ENCODE measurements around the gene WIPF2.

DNA sequence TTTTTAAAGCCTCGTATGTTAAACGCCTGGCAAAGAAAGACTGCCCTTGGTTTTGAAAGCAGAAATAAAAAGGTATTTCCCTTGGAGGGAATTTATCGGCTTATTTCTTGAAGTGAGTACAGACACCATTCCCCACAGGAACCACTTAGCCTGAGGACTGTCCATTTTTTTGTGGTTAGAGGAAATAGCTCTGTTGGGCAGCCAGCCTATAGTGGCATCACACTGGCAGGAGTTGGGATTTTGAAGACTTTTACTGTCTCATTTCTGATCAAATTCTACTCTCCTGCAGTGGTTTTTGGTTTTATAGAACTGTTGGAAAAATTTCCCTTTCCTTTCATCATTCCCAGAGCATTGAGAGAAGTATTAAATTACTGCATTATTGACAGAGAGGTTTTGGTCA is 34.5 kb downstream of the WIPF2 start:
- TF ChIP-seq, protein P1, sequence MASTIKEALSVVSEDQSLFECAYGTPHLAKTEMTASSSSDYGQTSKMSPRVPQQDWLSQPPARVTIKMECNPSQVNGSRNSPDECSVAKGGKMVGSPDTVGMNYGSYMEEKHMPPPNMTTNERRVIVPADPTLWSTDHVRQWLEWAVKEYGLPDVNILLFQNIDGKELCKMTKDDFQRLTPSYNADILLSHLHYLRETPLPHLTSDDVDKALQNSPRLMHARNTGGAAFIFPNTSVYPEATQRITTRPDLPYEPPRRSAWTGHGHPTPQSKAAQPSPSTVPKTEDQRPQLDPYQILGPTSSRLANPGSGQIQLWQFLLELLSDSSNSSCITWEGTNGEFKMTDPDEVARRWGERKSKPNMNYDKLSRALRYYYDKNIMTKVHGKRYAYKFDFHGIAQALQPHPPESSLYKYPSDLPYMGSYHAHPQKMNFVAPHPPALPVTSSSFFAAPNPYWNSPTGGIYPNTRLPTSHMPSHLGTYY (CRISPR knock-in tag; IDR thresholded peaks at IDR 0.05): no peak
- TF ChIP-seq, protein P2, sequence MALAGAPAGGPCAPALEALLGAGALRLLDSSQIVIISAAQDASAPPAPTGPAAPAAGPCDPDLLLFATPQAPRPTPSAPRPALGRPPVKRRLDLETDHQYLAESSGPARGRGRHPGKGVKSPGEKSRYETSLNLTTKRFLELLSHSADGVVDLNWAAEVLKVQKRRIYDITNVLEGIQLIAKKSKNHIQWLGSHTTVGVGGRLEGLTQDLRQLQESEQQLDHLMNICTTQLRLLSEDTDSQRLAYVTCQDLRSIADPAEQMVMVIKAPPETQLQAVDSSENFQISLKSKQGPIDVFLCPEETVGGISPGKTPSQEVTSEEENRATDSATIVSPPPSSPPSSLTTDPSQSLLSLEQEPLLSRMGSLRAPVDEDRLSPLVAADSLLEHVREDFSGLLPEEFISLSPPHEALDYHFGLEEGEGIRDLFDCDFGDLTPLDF (CRISPR knock-in tag; IDR thresholded peaks at IDR 0.05): no peak
- TF ChIP-seq, protein P3, sequence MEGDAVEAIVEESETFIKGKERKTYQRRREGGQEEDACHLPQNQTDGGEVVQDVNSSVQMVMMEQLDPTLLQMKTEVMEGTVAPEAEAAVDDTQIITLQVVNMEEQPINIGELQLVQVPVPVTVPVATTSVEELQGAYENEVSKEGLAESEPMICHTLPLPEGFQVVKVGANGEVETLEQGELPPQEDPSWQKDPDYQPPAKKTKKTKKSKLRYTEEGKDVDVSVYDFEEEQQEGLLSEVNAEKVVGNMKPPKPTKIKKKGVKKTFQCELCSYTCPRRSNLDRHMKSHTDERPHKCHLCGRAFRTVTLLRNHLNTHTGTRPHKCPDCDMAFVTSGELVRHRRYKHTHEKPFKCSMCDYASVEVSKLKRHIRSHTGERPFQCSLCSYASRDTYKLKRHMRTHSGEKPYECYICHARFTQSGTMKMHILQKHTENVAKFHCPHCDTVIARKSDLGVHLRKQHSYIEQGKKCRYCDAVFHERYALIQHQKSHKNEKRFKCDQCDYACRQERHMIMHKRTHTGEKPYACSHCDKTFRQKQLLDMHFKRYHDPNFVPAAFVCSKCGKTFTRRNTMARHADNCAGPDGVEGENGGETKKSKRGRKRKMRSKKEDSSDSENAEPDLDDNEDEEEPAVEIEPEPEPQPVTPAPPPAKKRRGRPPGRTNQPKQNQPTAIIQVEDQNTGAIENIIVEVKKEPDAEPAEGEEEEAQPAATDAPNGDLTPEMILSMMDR (IDR thresholded peaks at IDR 0.05): no peak
- TF ChIP-seq, protein P4, sequence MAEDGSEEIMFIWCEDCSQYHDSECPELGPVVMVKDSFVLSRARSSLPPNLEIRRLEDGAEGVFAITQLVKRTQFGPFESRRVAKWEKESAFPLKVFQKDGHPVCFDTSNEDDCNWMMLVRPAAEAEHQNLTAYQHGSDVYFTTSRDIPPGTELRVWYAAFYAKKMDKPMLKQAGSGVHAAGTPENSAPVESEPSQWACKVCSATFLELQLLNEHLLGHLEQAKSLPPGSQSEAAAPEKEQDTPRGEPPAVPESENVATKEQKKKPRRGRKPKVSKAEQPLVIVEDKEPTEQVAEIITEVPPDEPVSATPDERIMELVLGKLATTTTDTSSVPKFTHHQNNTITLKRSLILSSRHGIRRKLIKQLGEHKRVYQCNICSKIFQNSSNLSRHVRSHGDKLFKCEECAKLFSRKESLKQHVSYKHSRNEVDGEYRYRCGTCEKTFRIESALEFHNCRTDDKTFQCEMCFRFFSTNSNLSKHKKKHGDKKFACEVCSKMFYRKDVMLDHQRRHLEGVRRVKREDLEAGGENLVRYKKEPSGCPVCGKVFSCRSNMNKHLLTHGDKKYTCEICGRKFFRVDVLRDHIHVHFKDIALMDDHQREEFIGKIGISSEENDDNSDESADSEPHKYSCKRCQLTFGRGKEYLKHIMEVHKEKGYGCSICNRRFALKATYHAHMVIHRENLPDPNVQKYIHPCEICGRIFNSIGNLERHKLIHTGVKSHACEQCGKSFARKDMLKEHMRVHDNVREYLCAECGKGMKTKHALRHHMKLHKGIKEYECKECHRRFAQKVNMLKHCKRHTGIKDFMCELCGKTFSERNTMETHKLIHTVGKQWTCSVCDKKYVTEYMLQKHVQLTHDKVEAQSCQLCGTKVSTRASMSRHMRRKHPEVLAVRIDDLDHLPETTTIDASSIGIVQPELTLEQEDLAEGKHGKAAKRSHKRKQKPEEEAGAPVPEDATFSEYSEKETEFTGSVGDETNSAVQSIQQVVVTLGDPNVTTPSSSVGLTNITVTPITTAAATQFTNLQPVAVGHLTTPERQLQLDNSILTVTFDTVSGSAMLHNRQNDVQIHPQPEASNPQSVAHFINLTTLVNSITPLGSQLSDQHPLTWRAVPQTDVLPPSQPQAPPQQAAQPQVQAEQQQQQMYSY (CRISPR knock-in tag; IDR thresholded peaks at IDR 0.05): no peak
- TF ChIP-seq GRHL2 (CRISPR knock-in tag; IDR thresholded peaks at IDR 0.05; ENCODE audit: insufficient replicate concordance, severe bottlenecking) (no peak), ETV6 (CRISPR knock-in tag; IDR thresholded peaks at IDR 0.05) (no peak), TEAD4 (CRISPR knock-in tag; IDR thresholded peaks at IDR 0.05) (no peak), FOXJ3 (CRISPR knock-in tag; IDR thresholded peaks at IDR 0.05; ENCODE audit: borderline replicate concordance) (no peak)
- TF ChIP-seq, protein P5, sequence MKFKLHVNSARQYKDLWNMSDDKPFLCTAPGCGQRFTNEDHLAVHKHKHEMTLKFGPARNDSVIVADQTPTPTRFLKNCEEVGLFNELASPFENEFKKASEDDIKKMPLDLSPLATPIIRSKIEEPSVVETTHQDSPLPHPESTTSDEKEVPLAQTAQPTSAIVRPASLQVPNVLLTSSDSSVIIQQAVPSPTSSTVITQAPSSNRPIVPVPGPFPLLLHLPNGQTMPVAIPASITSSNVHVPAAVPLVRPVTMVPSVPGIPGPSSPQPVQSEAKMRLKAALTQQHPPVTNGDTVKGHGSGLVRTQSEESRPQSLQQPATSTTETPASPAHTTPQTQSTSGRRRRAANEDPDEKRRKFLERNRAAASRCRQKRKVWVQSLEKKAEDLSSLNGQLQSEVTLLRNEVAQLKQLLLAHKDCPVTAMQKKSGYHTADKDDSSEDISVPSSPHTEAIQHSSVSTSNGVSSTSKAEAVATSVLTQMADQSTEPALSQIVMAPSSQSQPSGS (CRISPR knock-in tag; IDR thresholded peaks at IDR 0.05; ENCODE audit: borderline replicate concordance, low read depth): no peak
- TF ChIP-seq, protein P6, sequence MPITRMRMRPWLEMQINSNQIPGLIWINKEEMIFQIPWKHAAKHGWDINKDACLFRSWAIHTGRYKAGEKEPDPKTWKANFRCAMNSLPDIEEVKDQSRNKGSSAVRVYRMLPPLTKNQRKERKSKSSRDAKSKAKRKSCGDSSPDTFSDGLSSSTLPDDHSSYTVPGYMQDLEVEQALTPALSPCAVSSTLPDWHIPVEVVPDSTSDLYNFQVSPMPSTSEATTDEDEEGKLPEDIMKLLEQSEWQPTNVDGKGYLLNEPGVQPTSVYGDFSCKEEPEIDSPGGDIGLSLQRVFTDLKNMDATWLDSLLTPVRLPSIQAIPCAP (CRISPR knock-in tag; IDR thresholded peaks at IDR 0.05): no peak
- TF ChIP-seq, protein P7, sequence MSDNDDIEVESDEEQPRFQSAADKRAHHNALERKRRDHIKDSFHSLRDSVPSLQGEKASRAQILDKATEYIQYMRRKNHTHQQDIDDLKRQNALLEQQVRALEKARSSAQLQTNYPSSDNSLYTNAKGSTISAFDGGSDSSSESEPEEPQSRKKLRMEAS (CRISPR knock-in tag; IDR thresholded peaks at IDR 0.05): no peak
- TF ChIP-seq, protein P8, sequence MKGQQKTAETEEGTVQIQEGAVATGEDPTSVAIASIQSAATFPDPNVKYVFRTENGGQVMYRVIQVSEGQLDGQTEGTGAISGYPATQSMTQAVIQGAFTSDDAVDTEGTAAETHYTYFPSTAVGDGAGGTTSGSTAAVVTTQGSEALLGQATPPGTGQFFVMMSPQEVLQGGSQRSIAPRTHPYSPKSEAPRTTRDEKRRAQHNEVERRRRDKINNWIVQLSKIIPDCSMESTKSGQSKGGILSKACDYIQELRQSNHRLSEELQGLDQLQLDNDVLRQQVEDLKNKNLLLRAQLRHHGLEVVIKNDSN (CRISPR knock-in tag; IDR thresholded peaks at IDR 0.05): no peak

All from WTC11 (cell line).